SU-DHL-6 (cell line): Measurements from ENCODE around the gene SLC18A3.

Experiments used
- EZH2phosphoT487 ChIP-seq: fragments of 200-600 bp; sonication (generic), shearing (Covaris generic); conservative IDR thresholded peaks from 2 replicates; pipeline ENCODE4 v1.6.1; 2018; ENCODE audit warnings: mild to moderate bottlenecking, antibody characterized with exemption, low read length, moderate library complexity, mixed read lengths
- TF ChIP-seq, protein P1 (sequence below): fragments of 200-600 bp; sonication (generic); IDR thresholded peaks from one replicate; pipeline ENCODE4 v1.5.1; 2017; ENCODE audit warnings: antibody characterized with exemption, mild to moderate bottlenecking, low read length, moderate library complexity; ENCODE audit not compliant: insufficient read depth, poor library complexity, severe bottlenecking

DNA sequence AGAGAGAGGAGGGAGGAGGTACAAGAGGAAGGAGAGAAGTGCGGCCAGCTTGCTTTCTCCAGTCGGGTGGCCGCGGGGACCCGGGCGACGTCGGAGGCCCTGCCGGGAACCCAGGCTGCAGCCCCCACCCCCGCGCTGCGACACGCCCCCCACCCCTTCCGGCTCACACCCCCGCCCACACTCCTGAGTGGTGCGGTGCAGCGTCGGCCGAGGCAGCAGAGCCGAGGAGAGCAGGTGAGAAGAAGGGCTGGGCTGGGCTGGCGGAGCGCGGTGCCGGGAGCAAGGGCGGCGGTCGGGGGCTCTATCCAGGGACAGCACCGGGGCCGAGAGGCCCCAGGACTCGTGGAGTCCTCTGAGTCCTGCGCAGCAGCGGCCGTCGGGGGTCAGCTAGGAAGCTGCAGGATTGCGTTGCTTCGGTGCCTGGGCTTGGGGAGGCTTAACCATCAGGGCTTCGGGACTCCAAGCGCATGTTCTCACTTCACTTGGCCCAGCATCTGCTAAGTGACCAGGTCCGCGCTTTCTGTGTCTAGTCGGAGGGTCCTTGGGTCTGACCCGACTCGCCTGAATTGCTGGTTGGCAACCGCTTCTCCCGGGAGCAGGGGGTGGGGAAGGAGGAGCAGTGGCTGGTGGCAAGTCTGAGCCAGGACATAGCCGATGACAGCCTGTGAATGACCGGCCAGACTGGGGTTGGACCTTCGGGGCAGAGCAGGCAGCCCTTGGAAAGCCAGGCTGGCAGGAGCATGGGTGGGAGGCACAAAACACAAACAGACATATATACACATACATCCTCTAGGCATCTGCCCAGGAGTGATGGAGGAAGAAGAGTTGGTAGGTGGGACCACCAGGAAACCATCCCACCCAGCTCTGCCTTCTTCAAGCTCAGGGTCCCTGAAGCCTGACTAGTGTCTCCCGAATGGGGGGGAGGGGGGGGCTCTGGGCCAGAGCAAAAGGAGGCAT is 4.4 kb downstream of the SLC18A3 start:
- TF ChIP-seq, protein P1, sequence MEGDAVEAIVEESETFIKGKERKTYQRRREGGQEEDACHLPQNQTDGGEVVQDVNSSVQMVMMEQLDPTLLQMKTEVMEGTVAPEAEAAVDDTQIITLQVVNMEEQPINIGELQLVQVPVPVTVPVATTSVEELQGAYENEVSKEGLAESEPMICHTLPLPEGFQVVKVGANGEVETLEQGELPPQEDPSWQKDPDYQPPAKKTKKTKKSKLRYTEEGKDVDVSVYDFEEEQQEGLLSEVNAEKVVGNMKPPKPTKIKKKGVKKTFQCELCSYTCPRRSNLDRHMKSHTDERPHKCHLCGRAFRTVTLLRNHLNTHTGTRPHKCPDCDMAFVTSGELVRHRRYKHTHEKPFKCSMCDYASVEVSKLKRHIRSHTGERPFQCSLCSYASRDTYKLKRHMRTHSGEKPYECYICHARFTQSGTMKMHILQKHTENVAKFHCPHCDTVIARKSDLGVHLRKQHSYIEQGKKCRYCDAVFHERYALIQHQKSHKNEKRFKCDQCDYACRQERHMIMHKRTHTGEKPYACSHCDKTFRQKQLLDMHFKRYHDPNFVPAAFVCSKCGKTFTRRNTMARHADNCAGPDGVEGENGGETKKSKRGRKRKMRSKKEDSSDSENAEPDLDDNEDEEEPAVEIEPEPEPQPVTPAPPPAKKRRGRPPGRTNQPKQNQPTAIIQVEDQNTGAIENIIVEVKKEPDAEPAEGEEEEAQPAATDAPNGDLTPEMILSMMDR = no peak
- no peak for TF ChIP-seq EZH2phosphoT487
